ENCODE measurements around the gene ASAP3.
"Not testable (repeated sequence)": the region's sequence is repeated elsewhere in the genome, so short reads cannot be mapped to it uniquely, and the experiment has no call there.

Gene ASAP3

GRCh38 chr1:23514111-23514679 lies 30.2 kb upstream of the ASAP3 start:
- DNase-seq = no peak

GRCh38 chr1:23509896-23510295 lies 25.9 kb upstream of the ASAP3 start:
- DNase-seq = no peak

DNA sequence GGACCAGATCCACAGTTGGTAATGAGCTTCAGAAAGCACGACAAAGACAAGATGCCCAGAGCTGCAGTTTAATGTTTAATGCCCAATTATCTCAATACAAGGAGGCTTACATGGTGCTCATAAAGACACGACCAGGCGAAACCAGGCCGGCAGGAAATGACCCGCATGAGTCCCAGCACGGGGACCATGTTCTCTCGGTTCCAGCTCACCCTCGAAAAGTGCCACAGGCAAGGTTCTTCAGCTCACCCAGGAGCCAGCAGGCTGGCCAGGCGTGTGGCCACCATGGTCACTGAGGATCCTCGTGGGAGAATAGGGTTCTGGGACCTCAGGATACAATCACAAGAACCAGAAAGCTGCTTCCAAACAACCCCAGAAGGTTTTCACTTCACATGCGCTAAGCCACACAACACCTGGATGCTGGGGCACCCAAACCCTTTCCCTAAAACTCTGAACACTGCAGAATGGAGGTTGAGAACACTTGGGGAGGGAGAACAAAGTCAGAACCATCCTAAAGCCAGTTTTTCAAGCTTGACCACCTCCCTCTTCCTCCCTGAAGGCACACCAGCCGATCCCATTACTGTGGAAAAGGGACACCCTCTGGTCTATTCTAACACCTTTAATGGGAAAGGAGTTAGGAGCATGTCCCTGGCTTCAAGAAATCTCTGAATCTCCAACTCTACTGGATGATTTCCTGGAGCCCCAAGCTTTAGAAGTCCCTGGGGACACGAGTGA lies 22.6 kb upstream of the ASAP3 start:
- no peak for DNase-seq

DNA sequence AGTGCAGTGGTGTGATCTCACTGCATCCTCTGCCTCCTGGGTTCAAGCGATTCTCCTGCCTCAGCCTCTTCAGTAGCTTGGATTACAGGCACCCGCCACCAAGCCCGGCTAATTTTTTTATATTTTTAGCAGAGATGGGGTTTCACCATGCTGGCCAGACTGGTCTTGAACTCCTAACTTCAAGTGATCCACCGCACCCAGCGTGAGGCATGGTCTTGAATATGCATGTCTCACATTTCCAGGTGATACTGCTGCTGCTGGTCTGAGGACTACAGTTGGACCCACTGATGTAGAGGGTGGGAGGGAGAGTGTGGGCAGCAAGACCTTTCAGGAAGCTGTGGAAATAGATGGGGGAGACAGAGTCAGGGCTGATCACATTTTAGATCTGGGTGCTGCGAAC lies 21.9 kb upstream of the ASAP3 start:
- DNase-seq = no peak

DNA sequence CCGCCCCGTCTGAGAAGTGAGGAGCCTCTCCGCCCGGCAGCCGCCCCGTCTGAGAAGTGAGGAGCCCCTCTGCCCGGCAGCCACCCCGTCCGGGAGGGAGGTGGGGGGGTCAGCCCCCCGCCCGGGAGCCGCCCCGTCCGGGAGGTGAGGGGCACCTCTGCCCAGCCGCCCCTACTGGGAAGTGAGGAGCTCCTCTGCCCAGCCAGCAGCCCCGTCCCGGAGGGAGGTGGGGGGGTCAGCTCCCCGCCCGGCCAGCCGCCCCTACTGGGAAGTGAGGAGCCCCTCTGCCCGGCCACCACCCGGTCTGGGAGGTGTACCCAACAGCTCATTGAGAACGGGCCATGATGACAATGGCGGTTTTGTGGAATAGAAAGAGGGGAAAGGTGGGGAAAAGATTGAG lies 20.2 kb upstream of the ASAP3 start:
- not testable (repeated sequence) for DNase-seq

GRCh38 chr1:23502951-23503350 lies 19.0 kb upstream of the ASAP3 start:
- DNase-seq = no peak

DNA sequence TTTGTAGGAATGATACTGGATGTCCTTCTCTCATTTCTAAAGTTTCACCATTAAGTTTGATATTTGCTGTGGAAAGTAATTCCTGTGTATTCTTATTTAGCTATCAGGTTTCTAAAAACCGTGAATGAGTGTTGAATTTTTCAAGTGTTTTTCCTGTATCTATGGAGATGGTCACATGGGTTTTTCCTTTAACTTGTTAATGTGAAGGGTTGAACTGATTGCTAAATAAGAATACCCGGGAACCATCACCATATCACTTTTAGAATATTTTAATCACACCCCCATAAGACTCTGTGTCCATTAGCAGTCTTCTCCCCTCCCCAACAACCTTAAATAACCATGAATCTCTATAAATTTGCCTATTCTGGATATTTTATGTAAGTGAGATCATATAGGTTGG lies 16.5 kb upstream of the ASAP3 start:
- no peak for DNase-seq

DNA sequence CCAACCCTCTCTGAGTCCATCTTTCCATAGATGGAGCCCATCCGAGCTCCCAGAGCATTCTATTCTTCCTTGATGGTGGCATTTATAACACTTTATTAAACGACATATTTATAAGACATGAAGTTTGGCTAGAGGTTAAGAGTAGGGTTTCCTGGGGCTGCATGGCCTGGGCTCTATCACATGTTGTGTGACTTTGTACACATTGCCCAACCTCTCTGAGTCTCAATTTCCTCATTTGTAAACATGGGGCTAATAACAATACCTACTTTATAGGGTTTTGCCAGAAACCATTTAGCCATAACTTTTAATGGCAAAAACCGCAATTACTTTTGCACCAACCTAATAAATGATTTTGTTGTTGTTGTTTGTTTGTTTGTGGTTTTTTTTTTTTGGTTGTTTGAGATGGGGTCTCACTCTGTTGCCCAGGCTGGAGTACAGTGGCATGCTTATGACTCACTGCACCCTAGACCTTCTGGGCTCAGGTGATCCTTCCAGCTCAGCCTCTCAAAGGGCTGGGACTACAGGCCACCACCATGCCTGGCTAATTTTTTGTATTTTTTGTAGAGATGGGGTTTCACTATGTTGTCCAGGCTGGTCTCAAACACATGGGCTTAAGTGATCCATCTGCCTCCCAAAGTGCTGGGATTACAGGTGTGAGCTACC lies 13.9 kb upstream of the ASAP3 start:
- DNase-seq = no peak

- no peak for DNase-seq
Observed at GRCh38 chr1:23496490-23497181, 12.7 kb upstream of the ASAP3 start.

DNA sequence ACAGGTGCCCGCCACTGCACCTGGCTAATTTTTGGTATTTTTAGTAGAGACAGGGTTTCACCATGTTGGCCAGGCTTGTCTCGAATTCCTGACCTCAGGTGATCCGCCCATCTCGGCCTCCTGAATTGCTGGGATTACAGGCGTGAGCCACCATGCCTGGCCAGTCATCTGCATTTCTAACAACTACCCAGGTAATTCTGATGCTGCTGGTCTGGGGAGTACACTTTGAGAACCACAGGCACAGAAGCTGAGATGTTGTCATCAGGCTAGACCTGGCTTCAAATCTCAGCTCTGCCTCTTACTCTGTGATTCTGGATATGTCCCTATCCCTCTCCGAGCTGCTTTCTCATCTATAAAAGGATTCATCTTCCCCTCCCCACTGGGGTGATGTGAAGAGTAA lies 10.9 kb upstream of the ASAP3 start:
- not testable (repeated sequence) for DNase-seq

GRCh38 chr1:23492776-23493175 lies 8.8 kb upstream of the ASAP3 start:
- DNase-seq = not testable (repeated sequence)

- no peak for DNase-seq
Observed at GRCh38 chr1:23492132-23492720, 8.2 kb upstream of the ASAP3 start.

- DNase-seq = no peak
Observed at GRCh38 chr1:23489842-23490241, 5.9 kb upstream of the ASAP3 start.

DNA sequence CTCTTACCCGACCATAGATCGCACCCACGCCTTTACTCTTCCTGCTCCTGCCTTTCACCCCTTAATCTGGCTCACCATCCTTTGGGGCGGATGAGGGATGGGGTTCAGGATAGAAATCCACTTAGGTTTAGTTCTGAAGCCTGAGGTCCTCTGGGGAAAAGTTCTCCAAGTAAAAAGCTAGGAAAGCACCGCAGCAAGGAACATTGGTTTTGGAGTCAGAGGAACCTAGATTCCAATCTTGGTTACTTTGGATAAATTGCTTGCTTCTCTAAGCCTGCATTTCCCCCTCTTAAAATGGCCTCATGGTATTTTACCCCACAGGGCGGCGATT lies 988 bp upstream of the ASAP3 start:
- no peak for DNase-seq

GRCh38 chr1:23484253-23485001 lies 448 bp upstream of the ASAP3 start:
- peak; percentile 93 for DNase-seq

DNA sequence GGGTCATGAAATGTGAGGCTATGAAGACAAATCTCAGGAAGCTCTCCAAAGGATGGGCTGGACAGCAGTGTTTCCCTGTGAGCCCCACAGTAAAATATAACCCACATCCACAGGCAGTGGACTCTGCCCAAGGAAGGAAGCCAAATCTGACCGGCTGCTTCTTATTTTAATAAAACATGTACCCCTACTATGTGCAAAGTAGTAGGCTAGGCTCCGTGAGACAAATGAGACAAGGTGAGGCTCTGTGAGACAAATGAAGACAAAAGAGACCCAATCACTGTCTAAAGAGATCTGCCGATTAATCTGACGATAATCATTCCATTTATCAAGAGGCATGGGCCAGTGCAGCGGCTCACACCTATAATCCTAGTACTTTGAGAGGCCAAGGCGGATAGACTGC lies 2.1 kb downstream of the ASAP3 start:
- no peak for DNase-seq

- DNase-seq = no peak
Observed at GRCh38 chr1:23481026-23481597, 2.9 kb downstream of the ASAP3 start.

DNA sequence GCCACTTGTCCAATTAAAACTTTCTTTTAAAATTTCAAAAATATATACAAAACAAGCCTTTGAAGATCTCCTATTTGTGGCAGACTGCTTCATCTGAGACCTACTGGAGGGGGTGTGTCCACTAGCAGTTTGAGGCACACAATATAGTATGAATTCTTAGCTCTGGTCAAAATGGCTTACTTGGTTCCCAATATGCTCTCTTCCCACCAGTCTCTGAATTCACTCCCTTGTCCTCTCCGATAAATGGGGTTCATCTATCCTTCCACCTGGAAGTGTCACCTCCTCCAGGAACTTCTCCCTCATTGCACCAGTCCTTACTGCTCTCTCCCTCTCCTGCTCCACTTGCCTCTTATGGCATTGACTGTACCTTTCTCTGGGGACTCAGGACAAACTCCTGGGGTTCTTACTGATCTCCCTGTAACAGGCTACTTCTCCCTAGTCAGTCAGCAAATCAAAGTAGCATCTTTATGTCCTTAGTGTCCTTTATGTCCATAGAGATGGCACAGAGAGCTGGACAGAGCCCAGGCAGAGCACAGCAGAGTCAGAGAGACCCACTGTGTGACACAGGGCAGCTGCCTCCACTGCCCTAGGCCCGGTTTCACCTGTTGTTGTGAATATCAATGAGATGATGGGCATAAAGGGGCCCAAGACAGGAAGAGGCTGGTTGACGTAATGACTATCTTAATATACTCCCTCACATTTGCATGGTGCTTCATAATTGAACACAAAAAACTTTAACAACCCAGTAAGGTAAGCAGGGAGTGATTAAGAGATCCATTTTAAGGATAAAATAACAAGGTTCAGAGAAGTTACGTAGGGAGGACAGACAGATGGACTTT lies 3.6 kb downstream of the ASAP3 start:
- DNase-seq = no peak

DNA sequence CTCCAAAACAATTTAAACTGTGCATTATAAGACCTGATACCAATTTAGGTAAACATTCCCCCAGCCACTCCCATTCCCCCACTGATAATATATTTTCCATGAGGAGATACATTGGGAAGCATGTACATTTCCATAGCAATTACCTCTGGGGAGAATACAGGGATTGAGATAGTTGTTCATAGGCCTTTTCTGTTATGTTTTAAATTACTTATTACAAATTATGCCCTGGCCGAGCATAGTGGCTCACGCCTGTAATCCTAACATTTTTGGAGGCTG lies 4.4 kb downstream of the ASAP3 start:
- no peak for DNase-seq

GRCh38 chr1:23478896-23479665 lies 4.9 kb downstream of the ASAP3 start:
- DNase-seq = peak; percentile 64
